Adrenal gland (tissue), 5 donors: ENCODE measurements around the gene CAMKK1.

ENCODE experiments used
- POLR2A ChIP-seq, 2 donors: fragments of 450-650 bp; IDR thresholded peaks; one replicate each; pipeline ENCODE4 v1.6.1; 2017; ENCODE audit warnings: antibody characterized with exemption in 2 of 2, mild to moderate bottlenecking in 2 of 2, moderate library complexity in 1 of 2
- TF ChIP-seq, protein P1 (sequence below), 6 experiments: fragments of 450-650 bp in 4 of 6; fragments of 200-600 bp in 2 of 6; sonication (generic) in 1 of 6; IDR thresholded peaks; 1 replicate in 5 of 6; 2 replicates in 1 of 6; pipeline versions ENCODE4 v1.5.1 to v1.8.0; 2016 to 2021; ENCODE audit warnings: antibody characterized with exemption in 6 of 6, mild to moderate bottlenecking in 2 of 6, moderate library complexity in 1 of 6
- donor health status: DM: no; HTN: no; CAD: no.

DNA sequence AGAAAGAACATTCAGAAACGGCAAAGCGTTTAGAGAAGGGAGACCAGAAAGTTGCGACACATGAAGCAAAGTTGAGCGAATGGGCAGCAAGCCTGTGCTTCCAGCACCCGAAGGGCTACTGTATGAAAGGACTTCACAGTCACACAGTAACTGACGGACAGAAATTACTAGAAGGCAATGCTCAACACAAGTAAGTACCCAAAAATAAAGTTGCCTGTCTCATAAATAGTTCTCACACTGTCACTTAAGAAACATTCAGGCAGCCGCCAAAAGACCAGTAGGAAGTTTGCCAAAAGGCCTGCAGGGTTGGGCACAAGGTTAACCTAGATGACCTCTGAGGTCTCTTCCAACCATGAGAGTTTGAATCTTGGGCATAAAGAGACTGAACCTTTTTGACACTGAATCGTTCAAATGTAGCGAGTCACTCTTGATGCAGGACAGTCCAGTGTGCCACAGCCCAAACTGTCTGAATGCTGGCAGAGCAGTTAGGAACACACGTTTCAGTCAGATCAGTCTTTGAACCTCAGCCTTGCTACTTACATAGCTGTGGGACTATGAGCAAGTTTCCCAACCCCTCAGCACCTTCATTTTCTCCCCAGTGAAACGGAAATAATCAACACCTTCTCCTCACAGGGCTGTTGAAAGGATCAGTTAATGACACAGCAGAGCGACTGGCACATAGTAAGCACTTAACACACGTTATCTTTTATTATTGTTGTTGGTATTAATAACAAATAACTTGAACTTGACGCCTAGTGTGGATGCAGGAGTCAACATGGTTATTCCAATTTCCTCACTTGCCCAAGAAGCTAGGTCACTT is 57.2 kb downstream of the CAMKK1 start:
- TF ChIP-seq, protein P1, sequence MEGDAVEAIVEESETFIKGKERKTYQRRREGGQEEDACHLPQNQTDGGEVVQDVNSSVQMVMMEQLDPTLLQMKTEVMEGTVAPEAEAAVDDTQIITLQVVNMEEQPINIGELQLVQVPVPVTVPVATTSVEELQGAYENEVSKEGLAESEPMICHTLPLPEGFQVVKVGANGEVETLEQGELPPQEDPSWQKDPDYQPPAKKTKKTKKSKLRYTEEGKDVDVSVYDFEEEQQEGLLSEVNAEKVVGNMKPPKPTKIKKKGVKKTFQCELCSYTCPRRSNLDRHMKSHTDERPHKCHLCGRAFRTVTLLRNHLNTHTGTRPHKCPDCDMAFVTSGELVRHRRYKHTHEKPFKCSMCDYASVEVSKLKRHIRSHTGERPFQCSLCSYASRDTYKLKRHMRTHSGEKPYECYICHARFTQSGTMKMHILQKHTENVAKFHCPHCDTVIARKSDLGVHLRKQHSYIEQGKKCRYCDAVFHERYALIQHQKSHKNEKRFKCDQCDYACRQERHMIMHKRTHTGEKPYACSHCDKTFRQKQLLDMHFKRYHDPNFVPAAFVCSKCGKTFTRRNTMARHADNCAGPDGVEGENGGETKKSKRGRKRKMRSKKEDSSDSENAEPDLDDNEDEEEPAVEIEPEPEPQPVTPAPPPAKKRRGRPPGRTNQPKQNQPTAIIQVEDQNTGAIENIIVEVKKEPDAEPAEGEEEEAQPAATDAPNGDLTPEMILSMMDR (IDR thresholded peaks at IDR 0.05), result no peak
- TF ChIP-seq POLR2A (IDR thresholded peaks at IDR 0.05), result no peak
